ENCODE measurements around the gene LAMA4.

GRCh38 chr6:112237595-112237994, 16.8 kb downstream of the LAMA4 start:
- TF ChIP-seq POLR2AphosphoS5 (IDR thresholded peaks at IDR 0.05) (no peak), POLR2A (IDR thresholded peaks at IDR 0.05) (no peak)
